ACC112 (cell line): Measurements from ENCODE around the gene CAP2.
A peak's percentile ranks its signal among the peaks of the same experiment; 100 is the strongest.
"Not testable (repeated sequence)": the region's sequence is repeated elsewhere in the genome, so short reads cannot be mapped to it uniquely, and the experiment has no call there.

Source experiments
- H2AFZ ChIP-seq: fragments of 200-600 bp; sonication (generic); one replicate; pipeline ENCODE4 v1.6.0; 2017; ENCODE audit warnings: antibody characterized with exemption, low read length; ENCODE audit not compliant: unreplicated experiment
- H3K27ac ChIP-seq: fragments of 200-600 bp; sonication (generic); 2 replicates; pipeline ENCODE4 v1.5.1; 2014; ENCODE audit warnings: low read depth, mild to moderate bottlenecking, antibody characterized with exemption, low read length, moderate library complexity
- H3K27me3 ChIP-seq: fragments of 200-600 bp; sonication (generic); 2 replicates; pipeline ENCODE4 v1.6.1; 2014; ENCODE audit warnings: mild to moderate bottlenecking, antibody characterized with exemption, low read length, moderate library complexity, mixed read lengths; ENCODE audit not compliant: insufficient read depth
- H3K36me3 ChIP-seq: fragments of 200-600 bp; sonication (generic); 2 replicates; pipeline ENCODE4 v1.6.1; 2016; ENCODE audit warnings: mild to moderate bottlenecking, antibody characterized with exemption, low read length, moderate library complexity, mixed read lengths; ENCODE audit not compliant: insufficient read depth
- H3K4me1 ChIP-seq: fragments of 200-600 bp; sonication (generic); one replicate; pipeline ENCODE4 v1.6.1; 2016; ENCODE audit warnings: low read length, mixed read lengths; ENCODE audit not compliant: insufficient read depth, unreplicated experiment, control insufficient read depth
- H3K4me3 ChIP-seq: fragments of 200-600 bp; sonication (generic); 2 replicates; pipeline ENCODE4 v1.5.1; 2014; ENCODE audit warnings: mild to moderate bottlenecking, low read depth, low read length
- H3K79me2 ChIP-seq: fragments of 200-600 bp; sonication (generic); one replicate; pipeline ENCODE4 v1.6.0; 2016; ENCODE audit warnings: low read length; ENCODE audit not compliant: control insufficient read depth, unreplicated experiment, insufficient read depth

Gene CAP2

GRCh38 chr6:17418281-17419188 is 25.1 kb downstream of the CAP2 start:
- H3K27me3 ChIP-seq = no peaks in the 10 kb centered on the region
- peaks cover 28% of the 10 kb centered on the region for H3K4me1 ChIP-seq
- peak overlapping the region; percentile 85 for H3K27ac ChIP-seq
- peak overlapping the region; percentile 69 for H2AFZ ChIP-seq
- no peaks in the 10 kb centered on the region for H3K79me2 ChIP-seq
- peak overlapping the region; percentile 31 for H3K4me3 ChIP-seq
- no peaks in the 10 kb centered on the region for H3K36me3 ChIP-seq

GRCh38 chr6:17419189-17419575 is 25.8 kb downstream of the CAP2 start:
- H3K27me3 ChIP-seq = no peaks in the 10 kb centered on the region
- H3K4me3 ChIP-seq = 0 out of 2 replicates have a peak overlapping the region, but pooled peaks have one; percentile 31
- no peaks in the 10 kb centered on the region for H3K36me3 ChIP-seq
- no peaks in the 10 kb centered on the region for H3K79me2 ChIP-seq
- peaks cover 28% of the 10 kb centered on the region for H3K4me1 ChIP-seq
- peak overlapping the region; percentile 19 for H2AFZ ChIP-seq
- H3K27ac ChIP-seq = peak overlapping the region; percentile 85

DNA sequence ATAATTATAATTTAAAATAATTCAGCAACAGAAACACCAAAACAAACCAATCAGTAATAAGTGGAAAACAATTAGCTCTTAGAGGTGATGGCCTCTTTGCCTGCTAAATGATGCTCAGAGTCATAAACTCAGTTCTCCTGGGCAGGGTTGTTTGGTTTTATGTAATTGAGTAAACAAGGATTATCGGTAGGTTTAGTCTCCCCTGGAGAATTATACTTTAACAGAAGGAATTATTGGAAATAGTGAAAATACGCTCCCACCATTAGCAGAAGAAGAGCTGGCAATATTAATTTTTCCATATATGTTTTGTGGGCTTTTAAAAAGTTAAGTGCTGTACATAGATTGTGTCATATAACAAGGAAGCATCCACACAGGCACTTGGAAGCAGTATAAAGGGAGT is 27.0 kb downstream of the CAP2 start:
- Histone ChIP-seq H3K27ac (no peak overlapping the region), H2AFZ (no peak overlapping the region), H3K36me3 (no peaks in the 10 kb centered on the region), H3K27me3 (no peaks in the 10 kb centered on the region), H3K4me1 (peaks cover 28% of the 10 kb centered on the region), H3K4me3 (no peak overlapping the region), H3K79me2 (no peaks in the 10 kb centered on the region)

DNA sequence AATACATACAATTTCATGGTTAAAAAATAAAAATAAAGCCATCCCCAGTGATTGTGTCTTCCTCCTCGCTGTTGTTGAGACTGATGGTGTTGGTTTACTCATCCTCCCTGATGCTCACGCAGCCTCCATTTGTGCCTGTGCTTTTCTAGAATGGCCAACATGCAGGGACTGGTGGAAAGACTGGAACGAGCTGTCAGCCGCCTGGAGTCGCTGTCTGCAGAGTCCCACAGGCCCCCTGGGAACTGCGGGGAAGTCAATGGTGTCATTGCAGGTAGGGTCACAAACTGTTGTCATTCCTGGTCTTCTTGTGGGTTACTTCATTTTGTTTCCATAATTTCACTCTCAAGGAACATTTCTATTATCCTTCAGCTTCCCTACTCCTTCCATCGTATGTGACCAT is 28.0 kb downstream of the CAP2 start:
- no peak overlapping the region for H2AFZ ChIP-seq

GRCh38 chr6:17423026-17423425 is 29.6 kb downstream of the CAP2 start:
- Histone ChIP-seq H2AFZ (no peak overlapping the region), H3K4me1 (peaks cover 14% of the 10 kb centered on the region), H3K27me3 (no peaks in the 10 kb centered on the region), H3K4me3 (no peak overlapping the region), H3K79me2 (no peaks in the 10 kb centered on the region), H3K27ac (no peak overlapping the region), H3K36me3 (no peaks in the 10 kb centered on the region)

More for the DNA sequence above, 28.0 kb downstream of the CAP2 start:
- no peaks in the 10 kb centered on the region for H3K36me3 ChIP-seq
- H3K27ac ChIP-seq = no peak overlapping the region
- H3K79me2 ChIP-seq = no peaks in the 10 kb centered on the region
- H3K4me3 ChIP-seq = no peak overlapping the region
- H3K27me3 ChIP-seq = no peaks in the 10 kb centered on the region
- H3K4me1 ChIP-seq = peaks cover 28% of the 10 kb centered on the region

- no peaks in the 10 kb centered on the region for H3K79me2 ChIP-seq
- H3K4me3 ChIP-seq = no peak overlapping the region
- no peak overlapping the region for H2AFZ ChIP-seq
- H3K27me3 ChIP-seq = no peaks in the 10 kb centered on the region
- peaks cover 2% of the 10 kb centered on the region for H3K4me1 ChIP-seq
- no peaks in the 10 kb centered on the region for H3K36me3 ChIP-seq
- H3K27ac ChIP-seq = no peak overlapping the region
Observed at GRCh38 chr6:17427062-17427461, 33.7 kb downstream of the CAP2 start.

DNA sequence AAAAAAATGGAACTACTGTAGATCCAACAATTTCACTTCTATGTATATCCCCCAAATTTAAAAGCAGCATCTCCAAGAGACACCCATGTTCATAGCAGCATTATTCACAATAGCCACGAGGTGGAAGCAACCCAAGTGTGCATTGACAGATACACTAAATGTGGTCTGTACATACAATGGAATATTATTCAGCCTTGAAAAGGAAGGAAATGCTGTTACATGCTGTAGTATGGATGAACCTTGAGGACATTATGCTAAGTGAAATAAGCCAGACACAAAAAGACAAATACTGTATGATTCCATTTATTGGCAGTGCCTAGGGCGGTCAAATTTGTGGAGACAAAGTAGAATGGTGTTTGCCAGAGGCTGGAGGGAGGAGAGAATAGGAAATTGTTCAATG is 34.2 kb downstream of the CAP2 start:
- Histone ChIP-seq H3K79me2 (no peaks in the 10 kb centered on the region), H2AFZ (no peak overlapping the region), H3K27ac (no peak overlapping the region), H3K36me3 (no peaks in the 10 kb centered on the region), H3K27me3 (no peaks in the 10 kb centered on the region), H3K4me1 (peaks cover 5% of the 10 kb centered on the region), H3K4me3 (no peak overlapping the region)

DNA sequence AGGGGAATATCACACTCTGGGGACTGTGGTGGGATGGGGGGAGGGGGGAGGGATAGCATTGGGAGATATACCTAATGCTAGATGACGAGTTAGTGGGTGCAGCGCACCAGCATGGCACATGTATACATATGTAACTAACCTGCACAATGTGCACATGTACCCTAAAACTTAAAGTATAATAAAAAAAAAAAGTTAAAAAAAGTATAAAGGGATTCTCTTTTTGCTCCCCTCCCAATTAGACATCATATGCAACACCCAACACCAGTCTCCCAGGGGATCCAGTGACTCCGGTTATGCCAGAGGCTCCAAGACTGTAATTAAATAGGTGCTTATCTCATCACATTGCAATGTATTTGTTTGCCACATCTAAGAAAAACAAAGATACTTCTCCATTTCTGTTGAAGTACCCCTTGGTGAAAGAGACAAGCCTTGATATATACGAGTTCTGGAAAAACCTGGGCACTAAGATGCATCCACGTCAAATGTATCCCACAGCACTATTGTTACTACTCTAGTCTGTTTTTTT is 35.3 kb downstream of the CAP2 start:
- H3K4me1 ChIP-seq, H3K27me3 ChIP-seq, H3K79me2 ChIP-seq, H3K4me3 ChIP-seq, H2AFZ ChIP-seq, H3K27ac ChIP-seq, H3K36me3 ChIP-seq: not testable (repeated sequence)

DNA sequence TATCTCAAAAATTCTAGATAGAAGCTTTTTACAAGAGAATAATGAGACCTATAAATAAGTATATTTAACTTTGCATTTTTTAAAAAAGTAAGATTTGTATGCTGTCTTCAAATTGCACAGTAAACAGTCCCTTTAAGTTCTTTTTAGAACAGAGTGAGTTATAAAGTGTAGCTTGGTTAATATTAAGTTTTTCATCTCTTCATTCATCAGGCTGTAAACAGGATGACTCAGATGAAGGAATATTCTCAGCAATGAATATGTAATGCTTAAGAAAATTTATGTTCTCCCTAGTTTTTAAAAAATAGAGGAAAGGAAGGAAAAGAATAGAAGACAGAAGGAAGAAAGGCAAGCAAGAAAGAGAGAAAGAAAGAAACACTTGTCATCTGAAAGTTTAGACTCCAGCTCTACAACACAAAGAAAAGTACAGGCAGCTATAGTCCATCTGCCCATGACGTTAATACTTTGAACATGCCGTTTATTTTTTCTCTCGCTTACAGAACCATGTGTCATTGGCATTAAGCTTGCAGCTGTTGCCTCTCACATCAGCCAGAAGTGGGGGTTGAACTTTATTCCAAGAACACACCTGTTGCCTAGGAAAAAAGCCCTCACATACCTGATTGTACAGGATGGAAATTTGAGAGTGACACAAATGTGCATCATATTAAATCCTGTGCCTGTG is 36.1 kb downstream of the CAP2 start:
- no peak overlapping the region for H2AFZ ChIP-seq
- no peak overlapping the region for H3K27ac ChIP-seq
- no peaks in the 10 kb centered on the region for H3K27me3 ChIP-seq
- H3K79me2 ChIP-seq = no peaks in the 10 kb centered on the region
- peaks cover 5% of the 10 kb centered on the region for H3K4me1 ChIP-seq
- H3K36me3 ChIP-seq = no peaks in the 10 kb centered on the region
- H3K4me3 ChIP-seq = no peak overlapping the region

GRCh38 chr6:17431581-17431980 is 38.2 kb downstream of the CAP2 start:
- H3K79me2 ChIP-seq = no peaks in the 10 kb centered on the region
- no peak overlapping the region for H2AFZ ChIP-seq
- peaks cover 5% of the 10 kb centered on the region for H3K4me1 ChIP-seq
- no peak overlapping the region for H3K4me3 ChIP-seq
- H3K27me3 ChIP-seq = no peaks in the 10 kb centered on the region
- H3K36me3 ChIP-seq = no peaks in the 10 kb centered on the region
- H3K27ac ChIP-seq = no peak overlapping the region
